DND-41 (cell line): ENCODE measurements around the gene IQCK.

Experiments
- CTCF ChIP-seq: IDR thresholded peaks from 2 replicates; pipeline ENCODE4 v1.5.1; 2012; ENCODE audit warnings: borderline replicate concordance, low read length, moderate library complexity, mild to moderate bottlenecking; ENCODE audit not compliant: poor library complexity, severe bottlenecking; ENCODE audit errors: extremely low read depth
- EZH2 ChIP-seq: IDR thresholded peaks from 3 replicates; pipeline ENCODE4 v1.6.1; 2012; ENCODE audit warnings: borderline replicate concordance, low read depth, mild to moderate bottlenecking, moderate library complexity, low read length, inconsistent platforms; ENCODE audit not compliant: severe bottlenecking

DNA sequence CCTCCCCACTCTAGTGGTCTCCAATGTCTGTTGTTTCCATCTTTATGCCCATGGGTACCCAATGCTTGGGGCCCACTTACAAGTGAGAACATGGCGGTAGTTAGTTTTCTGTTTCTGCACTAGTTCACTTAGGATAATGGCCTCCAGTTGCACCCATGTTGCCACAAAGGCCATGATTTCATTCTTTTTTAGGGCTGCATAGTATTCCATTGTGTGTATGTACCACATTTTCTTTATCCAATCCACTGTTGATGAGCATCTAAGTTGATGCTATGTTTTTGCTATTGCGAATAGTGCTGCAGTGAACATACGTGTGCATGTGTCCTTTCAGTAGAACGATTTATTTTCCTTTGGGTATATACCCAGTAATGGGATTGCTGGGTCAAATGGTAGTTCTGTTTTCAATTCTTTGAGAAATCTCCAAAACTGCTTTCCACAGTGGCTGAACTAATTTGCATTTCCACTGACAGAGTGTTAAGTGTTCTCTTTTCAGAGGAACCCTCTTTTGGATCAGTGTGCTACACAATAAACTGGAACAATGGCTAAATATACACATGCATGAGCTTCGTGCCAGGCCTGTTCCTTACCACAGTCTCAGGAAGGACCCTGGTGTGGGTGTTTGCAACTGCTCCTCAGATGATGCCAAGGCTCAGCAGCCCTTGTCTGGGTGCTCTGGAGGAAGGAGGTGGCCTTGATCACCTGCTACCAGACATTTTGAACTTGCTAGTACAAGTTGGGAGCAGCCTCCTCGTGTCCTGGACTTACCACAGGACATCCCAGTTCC lies 34.4 kb upstream of the IQCK start:
- TF ChIP-seq CTCF (no peak), EZH2 (no peak)
